ENCODE measurements around the gene RFNG. TPM values are rescaled to one million over a fixed set of nuclear protein-coding genes. Genes with fewer than 3 reads are reported as not detected.
A peak's percentile ranks its signal among the peaks of the same experiment; 100 is the strongest.

Gene RFNG
- total and polyA plus RNA-seq, 2 of the 13 experiments (the other 11 are each of a cell fraction or from before 2014, with no cell fraction given), result 61.4 to 64.0 TPM

- TF ChIP-seq ZNF891 (CRISPR knock-in tag; IDR thresholded peaks at IDR 0.05) (no peak; the same call in 1 of the 2 replicates), AKAP8 (CRISPR knock-in tag; IDR thresholded peaks at IDR 0.05) (peak; percentile 97), RCOR2 (CRISPR knock-in tag; IDR thresholded peaks at IDR 0.05) (no peak), YEATS4 (CRISPR knock-in tag; IDR thresholded peaks at IDR 0.05; ENCODE audit: borderline replicate concordance) (peak; percentile 19), EEA1 (CRISPR knock-in tag; IDR thresholded peaks at IDR 0.05; ENCODE audit: borderline replicate concordance) (no peak), ZNF772 (CRISPR knock-in tag; IDR thresholded peaks at IDR 0.05) (peak; percentile 8; the same call in 1 of the 2 replicates), FOSL2 (CRISPR knock-in tag; IDR thresholded peaks at IDR 0.05) (no peak; the same call in 1 of the 2 replicates), ZNF367 (CRISPR knock-in tag; IDR thresholded peaks at IDR 0.05; ENCODE audit: borderline replicate concordance) (no peak), GABPB1 (CRISPR knock-in tag; IDR thresholded peaks at IDR 0.05) (0 out of 2 replicates have a peak, but pooled peaks have one; percentile 43), ZNF263 (CRISPR knock-in tag; IDR thresholded peaks at IDR 0.05) (peak; percentile 9; the same call in 1 of the 2 replicates), KDM1A (CRISPR knock-in tag; IDR thresholded peaks at IDR 0.05) (peak; percentile 59; the same call in 1 of the 2 replicates), ZNF274 (CRISPR knock-in tag; IDR thresholded peaks at IDR 0.05) (peak; percentile 74; the same call in 1 of the 2 replicates), ZNF788 (CRISPR knock-in tag; IDR thresholded peaks at IDR 0.05; ENCODE audit: borderline replicate concordance) (peak; percentile 28; the same call in 1 of the 2 replicates), ZFX (CRISPR knock-in tag; IDR thresholded peaks at IDR 0.05; ENCODE audit: low read depth) (peak; percentile 72), POLR2AphosphoS2 (IDR thresholded peaks at IDR 0.05; ENCODE audit: low read depth, low read length) (no peak), SP1 (IDR thresholded peaks at IDR 0.05) (no peak), SP1 (CRISPR knock-in tag; IDR thresholded peaks at IDR 0.05) (peak; percentile 62; the same call in 1 of the 2 replicates), ZNF775 (CRISPR knock-in tag; IDR thresholded peaks at IDR 0.05; ENCODE audit: borderline replicate concordance) (no peak), PTBP1 (IDR thresholded peaks at IDR 0.05; ENCODE audit: low read depth, low read length, poor library complexity, severe bottlenecking) (peak; percentile 59), ERF (CRISPR knock-in tag; IDR thresholded peaks at IDR 0.05) (no peak), CREM (IDR thresholded peaks at IDR 0.05) (peak; percentile 86; the same call in 1 of the 2 replicates), CREM (CRISPR knock-in tag; IDR thresholded peaks at IDR 0.05) (no peak), ZNF501 (CRISPR knock-in tag; IDR thresholded peaks at IDR 0.05) (peak; percentile 8; the same call in 1 of the 2 replicates), MTA3 (CRISPR knock-in tag; IDR thresholded peaks at IDR 0.05) (no peak), ZNF33A (CRISPR knock-in tag; IDR thresholded peaks at IDR 0.05; ENCODE audit: borderline replicate concordance) (0 out of 2 replicates have a peak, but pooled peaks have one; percentile 27), SMAD3 (CRISPR knock-in tag; IDR thresholded peaks at IDR 0.05) (no peak), CEBPG (CRISPR knock-in tag; IDR thresholded peaks at IDR 0.05) (no peak), HOXD1 (CRISPR knock-in tag; IDR thresholded peaks at IDR 0.05) (peak; percentile 97), KLF11 (CRISPR knock-in tag; IDR thresholded peaks at IDR 0.05) (peak; percentile 84; the same call in 1 of the 2 replicates), ZBTB20 (CRISPR knock-in tag; IDR thresholded peaks at IDR 0.05; ENCODE audit: borderline replicate concordance, low read depth) (peak; percentile 30; the same call in 1 of the 2 replicates)
- TF ChIP-seq, protein P1, sequence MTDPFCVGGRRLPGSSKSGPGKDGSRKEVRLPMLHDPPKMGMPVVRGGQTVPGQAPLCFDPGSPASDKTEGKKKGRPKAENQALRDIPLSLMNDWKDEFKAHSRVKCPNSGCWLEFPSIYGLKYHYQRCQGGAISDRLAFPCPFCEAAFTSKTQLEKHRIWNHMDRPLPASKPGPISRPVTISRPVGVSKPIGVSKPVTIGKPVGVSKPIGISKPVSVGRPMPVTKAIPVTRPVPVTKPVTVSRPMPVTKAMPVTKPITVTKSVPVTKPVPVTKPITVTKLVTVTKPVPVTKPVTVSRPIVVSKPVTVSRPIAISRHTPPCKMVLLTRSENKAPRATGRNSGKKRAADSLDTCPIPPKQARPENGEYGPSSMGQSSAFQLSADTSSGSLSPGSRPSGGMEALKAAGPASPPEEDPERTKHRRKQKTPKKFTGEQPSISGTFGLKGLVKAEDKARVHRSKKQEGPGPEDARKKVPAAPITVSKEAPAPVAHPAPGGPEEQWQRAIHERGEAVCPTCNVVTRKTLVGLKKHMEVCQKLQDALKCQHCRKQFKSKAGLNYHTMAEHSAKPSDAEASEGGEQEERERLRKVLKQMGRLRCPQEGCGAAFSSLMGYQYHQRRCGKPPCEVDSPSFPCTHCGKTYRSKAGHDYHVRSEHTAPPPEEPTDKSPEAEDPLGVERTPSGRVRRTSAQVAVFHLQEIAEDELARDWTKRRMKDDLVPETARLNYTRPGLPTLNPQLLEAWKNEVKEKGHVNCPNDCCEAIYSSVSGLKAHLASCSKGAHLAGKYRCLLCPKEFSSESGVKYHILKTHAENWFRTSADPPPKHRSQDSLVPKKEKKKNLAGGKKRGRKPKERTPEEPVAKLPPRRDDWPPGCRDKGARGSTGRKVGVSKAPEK (CRISPR knock-in tag; IDR thresholded peaks at IDR 0.05; ENCODE audit: borderline replicate concordance), result peak; percentile 84
These were observed 51.4 kb downstream of the RFNG start (continued) for GRCh38 chr17:81999976-82000802.
